WI38 (cell line): ENCODE results near the gene STX10.
A peak's percentile ranks its signal among the peaks of the same experiment; 100 is the strongest.

ENCODE experiments used
- H3K4me3 ChIP-seq: 2 replicates; pipeline ENCODE4 v1.5.1; 2011; ENCODE audit warnings: low read depth, mild to moderate bottlenecking, control low read depth, low read length
- TF ChIP-seq, protein P1 (sequence below): IDR thresholded peaks from 2 replicates; pipeline ENCODE4 v1.5.1; 2012; ENCODE audit warnings: low read depth, mild to moderate bottlenecking, control low read depth, low read length

STX10 gene

DNA sequence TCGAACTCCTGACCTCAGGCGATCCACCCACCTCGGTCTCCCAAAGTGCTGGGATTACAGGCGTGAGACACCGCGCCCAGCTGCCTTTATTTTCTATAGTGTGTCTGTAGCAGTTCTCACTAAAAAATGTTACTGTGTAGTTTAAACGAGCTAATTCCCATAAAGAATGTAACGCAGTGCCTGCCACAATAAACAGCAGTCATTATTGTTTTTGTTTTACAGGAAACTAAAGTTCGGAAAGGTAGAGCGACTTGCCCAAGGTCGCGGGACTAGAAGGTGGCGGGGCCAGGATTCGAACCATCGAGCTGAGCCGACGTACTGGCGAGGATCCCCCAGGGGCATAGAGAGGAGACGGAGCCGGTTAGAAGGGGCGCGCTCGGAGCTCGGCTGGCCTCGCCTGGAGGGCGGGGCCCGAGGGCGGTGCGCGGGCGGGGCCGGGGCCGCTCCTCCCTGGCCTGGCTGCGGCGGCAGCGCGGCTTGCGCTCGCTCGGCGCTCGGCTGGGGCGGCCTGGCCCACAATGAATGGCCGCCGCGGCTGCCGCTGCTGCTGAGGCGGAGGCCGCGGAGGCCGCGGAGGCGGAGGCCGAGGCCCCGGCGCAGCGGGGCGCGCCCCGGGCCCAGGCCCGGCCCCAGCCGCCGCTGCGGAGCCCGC is 32.3 kb downstream of the STX10 start, which contains the start of gene NACC1:
Gene NACC1, plus strand, starts transcription at position 493 of the 652 bp plus-strand sequence. CDS start 16,944 bp downstream, outside the sequence.
- peak within 1 kb of the TSS; percentile 83 for H3K4me3 ChIP-seq
- TF ChIP-seq, protein P1, sequence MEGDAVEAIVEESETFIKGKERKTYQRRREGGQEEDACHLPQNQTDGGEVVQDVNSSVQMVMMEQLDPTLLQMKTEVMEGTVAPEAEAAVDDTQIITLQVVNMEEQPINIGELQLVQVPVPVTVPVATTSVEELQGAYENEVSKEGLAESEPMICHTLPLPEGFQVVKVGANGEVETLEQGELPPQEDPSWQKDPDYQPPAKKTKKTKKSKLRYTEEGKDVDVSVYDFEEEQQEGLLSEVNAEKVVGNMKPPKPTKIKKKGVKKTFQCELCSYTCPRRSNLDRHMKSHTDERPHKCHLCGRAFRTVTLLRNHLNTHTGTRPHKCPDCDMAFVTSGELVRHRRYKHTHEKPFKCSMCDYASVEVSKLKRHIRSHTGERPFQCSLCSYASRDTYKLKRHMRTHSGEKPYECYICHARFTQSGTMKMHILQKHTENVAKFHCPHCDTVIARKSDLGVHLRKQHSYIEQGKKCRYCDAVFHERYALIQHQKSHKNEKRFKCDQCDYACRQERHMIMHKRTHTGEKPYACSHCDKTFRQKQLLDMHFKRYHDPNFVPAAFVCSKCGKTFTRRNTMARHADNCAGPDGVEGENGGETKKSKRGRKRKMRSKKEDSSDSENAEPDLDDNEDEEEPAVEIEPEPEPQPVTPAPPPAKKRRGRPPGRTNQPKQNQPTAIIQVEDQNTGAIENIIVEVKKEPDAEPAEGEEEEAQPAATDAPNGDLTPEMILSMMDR, result no peak

DNA sequence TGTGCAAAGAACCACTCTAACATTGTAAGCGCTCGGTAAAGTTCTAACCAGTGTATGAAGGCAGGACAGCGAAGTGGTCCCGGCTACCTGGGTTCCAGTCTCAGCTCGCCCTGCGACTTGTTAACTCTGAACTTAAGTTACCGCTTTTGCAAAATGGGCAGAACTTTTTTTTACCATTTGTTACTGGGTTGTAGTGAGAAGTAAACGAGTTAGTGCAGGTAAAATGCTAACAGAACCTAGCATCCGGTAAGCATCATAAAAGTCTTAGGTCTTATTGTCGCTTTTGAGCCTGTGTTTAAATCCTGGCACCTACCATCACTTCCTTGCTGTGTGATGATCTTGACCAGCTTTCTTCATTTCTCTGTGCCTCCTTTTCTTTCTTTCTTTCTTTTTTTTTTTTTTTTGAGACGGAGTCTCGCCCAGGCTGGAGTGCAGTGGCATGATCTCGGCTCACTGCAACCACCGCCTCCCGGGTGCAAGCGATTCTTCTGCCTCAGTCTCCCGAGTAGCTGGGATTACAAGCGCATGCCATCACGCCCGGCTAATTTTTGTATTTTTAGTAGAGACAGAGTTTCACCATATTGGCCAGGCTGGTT is 32.9 kb downstream of the STX10 start:
- TF ChIP-seq, protein P1, result no peak
- peak overlapping the region; percentile 83 for H3K4me3 ChIP-seq

DNA sequence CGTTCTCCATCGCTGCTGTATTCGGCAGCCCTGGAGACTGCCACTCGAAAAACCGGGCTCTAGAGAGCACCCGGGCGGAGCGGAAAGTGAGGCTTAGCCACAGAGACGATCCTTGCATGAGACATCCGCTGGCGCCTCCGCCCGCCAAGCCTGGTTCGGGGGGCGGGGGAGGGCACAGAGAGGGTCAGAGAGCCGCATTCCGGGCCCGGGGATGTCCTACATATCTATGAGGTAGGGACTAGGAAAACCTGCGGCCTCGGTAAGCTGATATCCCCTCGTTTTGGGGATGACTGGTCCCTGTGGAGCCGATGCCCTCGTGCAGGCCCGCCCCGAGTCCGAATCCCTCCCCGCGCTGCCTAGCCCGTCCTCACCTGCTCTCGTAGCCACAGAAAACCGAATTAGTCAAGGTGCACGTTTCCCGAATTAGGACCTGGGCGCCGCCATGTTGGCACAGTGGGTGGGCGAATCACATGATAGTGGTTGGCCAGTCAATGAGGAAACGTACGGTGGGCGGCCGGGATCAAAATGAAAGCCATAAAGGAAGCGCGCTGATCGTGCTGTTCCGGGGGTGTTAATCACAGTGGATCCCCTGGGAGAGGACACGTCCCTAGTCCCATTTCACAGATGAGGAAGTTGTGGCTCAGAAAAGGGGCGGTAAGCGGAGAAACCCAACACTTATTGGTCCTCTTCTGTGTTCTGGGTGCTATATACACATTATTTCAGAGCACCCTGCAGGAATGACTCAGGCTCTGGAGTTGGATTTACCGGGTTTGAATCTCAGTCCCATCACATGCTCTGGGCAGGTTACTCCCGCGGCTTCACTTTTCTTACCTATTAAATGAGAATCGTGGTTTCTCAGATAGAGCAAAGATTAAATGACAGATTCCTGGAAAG is 33.6 kb downstream of the STX10 start, which contains the start of gene TRMT1:
Gene TRMT1, minus strand, starts transcription at position 459 of the 894 bp plus-strand sequence. Its CDS starts 341 bp downstream, at position 118.
- TF ChIP-seq, protein P1, result no peak
- peak within 1 kb of the TSS; percentile 83 for H3K4me3 ChIP-seq

DNA sequence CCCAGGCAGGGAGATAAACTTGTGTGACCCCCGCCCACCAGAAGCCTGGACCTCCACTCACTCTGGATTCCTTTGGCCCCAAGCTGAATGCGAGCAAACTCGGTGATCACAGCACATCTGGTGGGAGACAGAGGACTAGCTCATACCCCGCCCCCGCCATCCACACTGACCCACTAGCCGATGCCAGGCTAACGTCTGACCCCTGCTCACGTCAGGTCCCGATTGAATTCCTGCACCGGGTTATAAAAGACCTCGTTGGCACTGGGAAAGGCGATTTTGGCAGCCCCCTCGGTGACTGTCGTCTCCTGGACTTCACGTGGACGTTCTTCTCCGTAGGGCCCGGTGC is 34.3 kb downstream of the STX10 start:
- TF ChIP-seq, protein P1, result no peak
- H3K4me3 ChIP-seq, result peak overlapping the region; percentile 83

DNA sequence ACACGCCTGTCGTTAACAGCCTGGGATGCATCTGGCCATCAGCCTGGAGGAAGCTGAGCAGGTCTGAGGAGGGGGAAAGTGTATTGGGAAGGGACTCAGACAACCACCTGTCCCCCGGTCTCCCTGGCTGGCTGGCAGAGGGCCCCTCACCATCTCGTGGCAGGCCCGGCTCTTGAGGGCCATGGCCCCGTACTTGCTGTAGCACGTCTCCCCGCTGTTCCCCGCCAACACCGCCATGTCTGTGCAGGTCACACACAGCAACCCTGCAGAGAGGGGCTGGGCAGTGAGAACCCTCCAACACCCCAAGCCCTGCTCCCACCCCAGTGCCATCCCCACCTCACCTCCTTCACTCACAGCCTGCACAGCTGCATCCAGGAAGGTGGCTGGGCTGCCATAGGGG is 37.6 kb downstream of the STX10 start:
- TF ChIP-seq, protein P1, result no peak
- no peak overlapping the region for H3K4me3 ChIP-seq

DNA sequence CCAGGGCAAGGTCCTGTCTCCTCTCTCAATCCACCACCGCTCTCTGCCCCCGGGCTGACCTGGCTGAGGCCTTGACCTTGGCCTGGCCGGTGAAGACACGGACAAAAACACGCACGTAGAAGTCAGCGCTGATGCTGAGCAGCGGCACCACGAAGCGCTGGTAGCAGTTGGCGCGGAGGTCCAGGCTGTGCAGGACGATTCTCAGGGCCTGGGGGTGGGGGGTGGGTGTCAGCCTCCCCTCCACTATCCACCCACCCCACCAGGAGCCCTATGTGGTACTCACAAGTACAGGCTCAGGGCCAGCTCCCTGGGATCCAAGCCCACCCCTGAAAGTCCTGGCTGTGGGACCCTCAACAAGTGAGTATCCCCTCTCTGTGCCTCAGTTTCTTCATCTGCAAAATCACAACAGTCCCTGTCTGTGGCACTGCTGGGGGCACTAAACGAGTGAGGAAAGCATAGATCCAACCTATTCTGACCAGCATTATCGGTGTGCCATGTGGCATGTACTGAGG is 40.0 kb downstream of the STX10 start:
- TF ChIP-seq, protein P1, result no peak
- no peak overlapping the region for H3K4me3 ChIP-seq
